H1 (cell line): Measurements from ENCODE around the gene AGPS. TPM values are rescaled to one million over a fixed set of nuclear protein-coding genes. Genes with fewer than 3 reads are reported as not detected.

Experiments used
- CTCF ChIA-PET: fragments of 300-600 bp; sonication (Branson Sonifier 250); formaldehyde crosslinking; loops from one replicate; lab custom pipeline; 2021; ENCODE audit not compliant: partially characterized antibody; lab: Charles Lee
- POLR2A ChIA-PET: fragments of 300-600 bp; sonication (Branson Sonifier 250); formaldehyde crosslinking; loops from one replicate; lab custom pipeline; 2021; ENCODE audit warnings: inconsistent platforms; ENCODE audit not compliant: partially characterized antibody; lab: Charles Lee
- DNase-seq, 2 experiments: peaks; one replicate each; pipeline versions ENCODE4 v3.0.0 to v3.0.0-alpha.2; 2010 to 2022; ENCODE audit warnings: low spot score in 2 of 2, low read depth in 1 of 2, mixed read lengths in 1 of 2
- FAIRE-seq: peaks from 2 replicates; lab custom pipeline; 2011; peaks lifted over from hg19 to GRCh38; lab: Jason Lieb, UNC
- H2AFZ ChIP-seq: 2 replicates; pipeline ENCODE4 v1.8.1; 2012; ENCODE audit warnings: low read length, inconsistent platforms
- H2AK5ac ChIP-seq: 2 replicates; pipeline ENCODE4 v1.6.1; 2013; ENCODE audit warnings: low read depth, low read length
- H2BK120ac ChIP-seq: replicated peaks from 2 replicates; pipeline ENCODE3; 2013; ENCODE audit warnings: low read depth, low read length, inconsistent platforms
- H2BK12ac ChIP-seq: 2 replicates; pipeline ENCODE4 v1.6.1; 2013; ENCODE audit warnings: low read depth, low read length
- H2BK15ac ChIP-seq: 2 replicates; pipeline ENCODE4 v1.6.1; 2013; ENCODE audit warnings: low read length
- H2BK20ac ChIP-seq: 2 replicates; pipeline ENCODE4 v1.6.1; 2013; ENCODE audit warnings: low read length
- H2BK5ac ChIP-seq: 2 replicates; pipeline ENCODE4 v1.6.1; 2013; ENCODE audit warnings: low read depth, low read length
- H3K14ac ChIP-seq: 2 replicates; pipeline ENCODE4 v1.6.1; 2013; ENCODE audit warnings: inconsistent platforms; ENCODE audit not compliant: insufficient read length
- H3K18ac ChIP-seq: 2 replicates; pipeline ENCODE4 v1.6.1; 2013; ENCODE audit warnings: low read length; ENCODE audit errors: extremely low read depth
- H3K23ac ChIP-seq: 2 replicates; pipeline ENCODE4 v1.6.1; 2013; ENCODE audit warnings: inconsistent platforms; ENCODE audit not compliant: insufficient read length
- H3K23me2 ChIP-seq: 2 replicates; pipeline ENCODE4 v1.6.1; 2013; ENCODE audit warnings: low read depth, low read length
- H3K27ac ChIP-seq: 2 replicates; pipeline ENCODE4 v1.6.1; 2011; ENCODE audit warnings: low read depth, low read length, inconsistent platforms
- H3K27me3 ChIP-seq, 4 experiments: replicated peaks in 1 of 4; 1 replicate in 1 of 4; 2 replicates in 3 of 4; pipeline versions ENCODE4 v1.6.1 to v1.8.1; 2011 to 2013; ENCODE audit warnings: low read length in 3 of 4, mild to moderate bottlenecking in 3 of 4, inconsistent platforms in 2 of 4, mixed read lengths in 2 of 4, moderate library complexity in 1 of 4; ENCODE audit not compliant: control insufficient read depth in 3 of 4, insufficient read depth in 3 of 4; ENCODE audit errors: extremely low read depth in 1 of 4
- H3K36me3 ChIP-seq, 4 experiments: 2 replicates each; pipeline versions ENCODE4 v1.6.1 to v1.8.1; 2011 to 2013; ENCODE audit warnings: mild to moderate bottlenecking in 4 of 4, low read length in 3 of 4, moderate library complexity in 2 of 4, control low read depth in 1 of 4, inconsistent platforms in 1 of 4; ENCODE audit not compliant: insufficient read depth in 4 of 4, control insufficient read depth in 2 of 4
- H3K4ac ChIP-seq: replicated peaks from 2 replicates; pipeline ENCODE3; 2013; ENCODE audit warnings: low read length, low read depth, mixed read lengths, inconsistent platforms; ENCODE audit not compliant: insufficient read length
- H3K4me1 ChIP-seq, 4 experiments: replicated peaks in 1 of 4; 1 replicate in 1 of 4; 2 replicates in 3 of 4; pipeline versions ENCODE4 v1.6.1 to v1.8.1; 2011 to 2013; ENCODE audit warnings: low read length in 3 of 4, inconsistent platforms in 2 of 4, mixed read lengths in 1 of 4; ENCODE audit not compliant: insufficient read depth in 4 of 4, control insufficient read depth in 3 of 4
- H3K4me2 ChIP-seq, 2 experiments: 2 replicates each; pipeline versions ENCODE4 v1.6.1 to v1.8.1; 2011 to 2013; ENCODE audit warnings: low read depth in 2 of 2, low read length in 2 of 2, control low read depth in 1 of 2, inconsistent platforms in 1 of 2, mild to moderate bottlenecking in 1 of 2; ENCODE audit not compliant: insufficient read depth in 1 of 2
- H3K4me3 ChIP-seq, 4 experiments: fragments of 200-600, 300-600 bp in 1 of 4; sonication (generic), shearing (Covaris generic), sonication (Bioruptor Twin) in 1 of 4; 2 replicates each; pipeline versions ENCODE4 v1.5.1 to v1.8.1; 2011 to 2016; ENCODE audit warnings: low read length in 4 of 4, low read depth in 3 of 4, control low read depth in 2 of 4, inconsistent platforms in 2 of 4, mild to moderate bottlenecking in 2 of 4, mixed read lengths in 1 of 4, moderate library complexity in 1 of 4; ENCODE audit not compliant: insufficient read depth in 2 of 4; ENCODE audit errors: extremely low read depth in 1 of 4
- H3K56ac ChIP-seq: replicated peaks from 2 replicates; pipeline ENCODE3; 2013; ENCODE audit warnings: low read depth, mild to moderate bottlenecking, mixed read lengths, low read length, inconsistent platforms; ENCODE audit not compliant: insufficient read length
- H3K79me1 ChIP-seq: 2 replicates; pipeline ENCODE4 v1.6.1; 2013; ENCODE audit warnings: low read depth, low read length, control low read depth
- H3K79me2 ChIP-seq, 2 experiments: 2 replicates each; pipeline versions ENCODE4 v1.6.1 to v1.8.1; 2012 to 2013; ENCODE audit warnings: low read length in 2 of 2, mild to moderate bottlenecking in 2 of 2, inconsistent platforms in 1 of 2; ENCODE audit not compliant: insufficient read depth in 2 of 2, control insufficient read depth in 1 of 2
- H3K9ac ChIP-seq, 4 experiments: replicated peaks in 1 of 4; 1 replicate in 1 of 4; 2 replicates in 3 of 4; pipeline versions ENCODE4 v1.6.1 to v1.8.1; 2011 to 2013; ENCODE audit warnings: low read depth in 3 of 4, low read length in 3 of 4, control low read depth in 2 of 4, mild to moderate bottlenecking in 2 of 4, moderate library complexity in 2 of 4, inconsistent platforms in 1 of 4; ENCODE audit errors: extremely low read depth in 1 of 4
- H3K9me3 ChIP-seq, 2 experiments: 2 replicates each; pipeline versions ENCODE4 v1.6.1 to v1.8.1; 2012 to 2013; ENCODE audit warnings: mild to moderate bottlenecking in 2 of 2, moderate library complexity in 2 of 2, control low read depth in 1 of 2, inconsistent platforms in 1 of 2, low read depth in 1 of 2, low read length in 1 of 2, mixed read lengths in 1 of 2; ENCODE audit not compliant: insufficient read depth in 2 of 2
- H4K20me1 ChIP-seq, 2 experiments: replicated peaks in 1 of 2; 2 replicates each; pipeline versions ENCODE3 to v1.8.1; 2011 to 2013; ENCODE audit warnings: inconsistent platforms in 2 of 2, low read length in 2 of 2, mild to moderate bottlenecking in 1 of 2; ENCODE audit not compliant: insufficient read depth in 2 of 2, control insufficient read depth in 1 of 2
- H4K5ac ChIP-seq: 2 replicates; pipeline ENCODE4 v1.6.1; 2013; ENCODE audit warnings: low read length, low read depth, mixed read lengths, inconsistent platforms; ENCODE audit not compliant: insufficient read length
- H4K8ac ChIP-seq: 2 replicates; pipeline ENCODE4 v1.8.0; 2013; ENCODE audit warnings: mild to moderate bottlenecking, moderate library complexity, low read length, inconsistent platforms; ENCODE audit not compliant: insufficient read depth; ENCODE audit errors: extremely low read depth
- H4K91ac ChIP-seq: replicated peaks from 2 replicates; pipeline ENCODE3; 2013; ENCODE audit warnings: low read length, mixed read lengths, inconsistent platforms; ENCODE audit not compliant: insufficient read length
- CHD2 ChIP-seq: IDR thresholded peaks from 2 replicates; pipeline ENCODE4 v1.6.1; 2012; ENCODE audit warnings: low read length, improper control_type of control experiment
- JUN ChIP-seq: IDR thresholded peaks from 2 replicates; pipeline ENCODE4 v1.6.1; 2011; ENCODE audit warnings: low read depth, mild to moderate bottlenecking, improper control_type of control experiment, low read length
- PHF8 ChIP-seq: fragments of 200-600 bp; sonication (generic); conservative IDR thresholded peaks from 2 replicates; pipeline ENCODE4 v1.7.1; 2012; ENCODE audit warnings: low read depth, mild to moderate bottlenecking, inconsistent platforms, low read length, moderate library complexity
- POLR2A ChIP-seq, 2 experiments: IDR thresholded peaks; 1 replicate in 1 of 2; 2 replicates in 1 of 2; pipeline ENCODE4 v1.6.1; 2011; ENCODE audit warnings: low read depth in 2 of 2, low read length in 2 of 2, mild to moderate bottlenecking in 2 of 2; ENCODE audit errors: control extremely low read depth in 1 of 2
- RNF2 ChIP-seq: fragments of 200-900, 300-1000 bp; sonication (generic); IDR thresholded peaks from 2 replicates; pipeline ENCODE4 v1.7.1; 2016; ENCODE audit warnings: borderline replicate concordance, low read depth, mild to moderate bottlenecking, antibody characterized with exemption, low read length; ENCODE audit not compliant: poor library complexity, severe bottlenecking; ENCODE audit errors: missing control alignments
- WGBS, 2 experiments: shearing (Covaris generic) in 1 of 2; methylation state at CpG; one replicate each; pipeline versions ENCODE4 v1.1.6 to v1.1.7; 2013 to 2015; ENCODE audit warnings: low lambda C conversion rate in 2 of 2, mixed read lengths in 2 of 2, inconsistent platforms in 1 of 2, low coverage in 1 of 2, missing lambda C conversion rate in 1 of 2; ENCODE audit not compliant: insufficient replicate concordance in 2 of 2, insufficient coverage in 1 of 2, insufficient read length in 1 of 2; ENCODE audit errors: extremely low coverage in 1 of 2, missing lambda C conversion rate in 1 of 2; 5-methylcytosine and 5-hydroxymethylcytosine counted together
- polyA plus RNA-seq, 7 experiments: library from polyadenylated mRNA; depleted of rRNA in 3 of 7; stranded (reverse) in 5 of 7; unstranded in 2 of 7; fragments of >200 nt in 5 of 7; fragments of 200-250 nt in 2 of 7; gene quantifications; 1 replicate in 5 of 7; 2 replicates in 1 of 7; 4 replicates in 1 of 7; pipeline versions ENCODE4 v1.2.1 to v1.2.3, GENCODE V29; 2011 to 2013; ENCODE audit warnings: missing spikeins in 2 of 7, mixed read lengths in 2 of 7
- total RNA-seq: library from RNA; stranded (reverse); fragmentation: NEBNext Ultra II Directional; extraction: Animal tissue kit (Norgen Biotek cat#: 25700); gene quantifications from 2 replicates; pipeline ENCODE4 v1.2.1, GENCODE V29; 2021

Gene AGPS
- total and polyA plus RNA-seq, 2 of the 8 experiments (the other 6 are each of a cell fraction or from before 2014, with no cell fraction given) = 7.3 to 57.8 TPM

DNA sequence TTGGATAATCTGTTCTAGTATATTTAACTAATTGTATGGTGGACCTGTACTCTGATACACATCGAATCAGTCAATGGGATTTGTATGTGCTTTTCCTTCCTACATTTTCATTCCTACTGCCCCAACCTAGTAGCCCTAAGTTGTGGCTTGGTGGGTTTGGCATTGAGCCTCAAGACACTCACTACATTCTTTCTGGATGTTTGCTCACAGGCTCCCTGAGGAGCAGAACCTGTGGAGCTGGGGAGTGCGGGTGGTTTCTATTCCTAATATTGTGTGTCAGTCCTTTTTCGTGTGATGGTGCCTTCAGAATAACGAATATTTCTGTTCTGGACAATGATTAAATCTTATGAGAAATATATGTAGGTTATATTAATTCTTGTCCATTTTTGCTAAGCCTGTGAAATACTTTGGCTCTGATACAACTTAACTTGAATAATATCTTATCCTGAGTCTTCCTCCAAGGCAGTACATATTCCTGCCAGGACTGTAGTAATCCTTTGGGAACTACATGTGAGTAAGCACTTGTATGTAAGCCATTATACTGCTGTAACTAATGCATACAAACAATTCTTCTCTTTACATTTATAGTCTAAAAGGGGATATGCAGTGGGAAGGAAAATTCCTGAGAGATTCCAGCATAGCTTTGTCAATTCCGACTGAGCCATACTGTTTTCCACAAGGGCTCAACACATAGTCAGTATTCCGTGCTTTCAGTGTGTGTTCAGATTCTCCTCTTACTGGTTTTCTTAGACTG lies 150.6 kb downstream of the AGPS start:
- Histone ChIP-seq H3K23ac (no peak overlapping the region), H3K79me1 (no peaks in the 10 kb centered on the region), H3K14ac (no peak overlapping the region), H3K27ac (no peak overlapping the region), H3K23me2 (no peaks in the 10 kb centered on the region), H4K5ac (no peak overlapping the region), H3K9ac (no peak overlapping the region), H2BK20ac (no peak overlapping the region), H3K4ac (no peak overlapping the region), H2AFZ (no peak overlapping the region), H4K8ac (no peak overlapping the region), H3K9me3 (peaks cover 16 to 17% of the 10 kb centered on the region in 2 experiments), H2AK5ac (no peak overlapping the region), H2BK5ac (no peak overlapping the region), H3K56ac (no peak overlapping the region), H2BK12ac (no peak overlapping the region), H3K18ac (no peak overlapping the region), H3K79me2 (no peaks in the 10 kb centered on the region), H4K91ac (no peak overlapping the region), H3K36me3 (no peaks in the 10 kb centered on the region; a peak in 3 of 8 replicates), H2BK120ac (no peak overlapping the region), H3K4me1 (no peaks in the 10 kb centered on the region), H3K27me3 (no peaks in the 10 kb centered on the region), H4K20me1 (no peaks in the 10 kb centered on the region), H3K4me2 (no peak overlapping the region), H2BK15ac (no peak overlapping the region), H3K4me3 (no peak overlapping the region)
- FAIRE-seq (no peak), DNase-seq (no peak)
- POLR2A ChIA-PET = interaction anchor here (1.5 kb wide), 1 partner anchor 9 kb away, joined by 3 read pairs; a partner anchor contains a TSS
- TF ChIP-seq JUN (no peak), CHD2 (no peak), PHF8 (no peak), RNF2 (no peak), POLR2A (IDR thresholded peaks at IDR 0.05; ENCODE audit: control extremely low read depth in 1 of 2, low read depth in 2 of 2, low read length in 2 of 2) (no peak)
- 88% methylated on average over 6 of the region's 6 CpGs; no CpG with 5 or more reads in 1 of the 2 experiments for WGBS, 2 experiments
- CTCF ChIA-PET = no interaction called here
